A673 (cell line): ENCODE results near the gene PNLIP. TPM values are rescaled to one million over a fixed set of nuclear protein-coding genes. Genes with fewer than 3 reads are reported as not detected.

Experiments used
- BruUV-seq: library from RNA; stranded (reverse); fragments of 400-500 nt; replicated peaks from 2 replicates; lab custom pipeline; 2021; lab: Mats Ljungman, UMichigan
- CTCF ChIA-PET: fragments of 300-600 bp; sonication (Branson Sonifier 250); formaldehyde crosslinking; loops from one replicate; lab custom pipeline; 2022; ENCODE audit warnings: antibody characterized with exemption; lab: Charles Lee
- POLR2A ChIA-PET: fragments of 300-600 bp; sonication (Branson Sonifier 250); formaldehyde crosslinking; loops from one replicate; lab custom pipeline; 2022; ENCODE audit warnings: antibody characterized with exemption; ENCODE audit not compliant: low non-redundant PET; lab: Charles Lee
- DNase-seq: peaks from one replicate; pipeline ENCODE4 v3.0.0-alpha.2; 2015; ENCODE audit warnings: low spot score
- H3K27ac ChIP-seq: fragments of 200-600 bp; sonication (generic); 2 replicates; pipeline ENCODE4 v1.5.1; 2016; ENCODE audit warnings: mixed run types, low read depth, mild to moderate bottlenecking, mixed read lengths, antibody characterized with exemption, low read length; ENCODE audit not compliant: poor library complexity, severe bottlenecking
- H3K27me3 ChIP-seq: fragments of 200-600 bp; sonication (generic); replicated peaks from 2 replicates; pipeline ENCODE4 v1.6.1; 2017; ENCODE audit warnings: mixed run types, low read depth, mild to moderate bottlenecking, mixed read lengths, antibody characterized with exemption, low read length; ENCODE audit not compliant: insufficient read depth, poor library complexity
- H3K36me3 ChIP-seq: fragments of 200-600 bp; sonication (generic); 2 replicates; pipeline ENCODE4 v1.6.1; 2016; ENCODE audit warnings: mixed run types, mild to moderate bottlenecking, mixed read lengths, antibody characterized with exemption, low read length; ENCODE audit not compliant: insufficient read depth, poor library complexity, severe bottlenecking
- H3K4me1 ChIP-seq: fragments of 200-600 bp; sonication (generic); 2 replicates; pipeline ENCODE4 v1.6.1; 2017; ENCODE audit warnings: mixed run types, mild to moderate bottlenecking, mixed read lengths, antibody characterized with exemption, low read length; ENCODE audit not compliant: insufficient read depth, poor library complexity, severe bottlenecking
- H3K4me3 ChIP-seq: fragments of 200-600 bp; sonication (generic); 2 replicates; pipeline ENCODE4 v1.5.1; 2016; ENCODE audit warnings: low read depth, mixed run types, mild to moderate bottlenecking, mixed read lengths, low read length; ENCODE audit not compliant: poor library complexity, severe bottlenecking
- H3K9me3 ChIP-seq: fragments of 200-600 bp; sonication (generic); 2 replicates; pipeline ENCODE4 v1.6.1; 2016; ENCODE audit warnings: mixed run types, low read depth, mild to moderate bottlenecking, mixed read lengths, antibody characterized with exemption, low read length; ENCODE audit not compliant: poor library complexity, severe bottlenecking
- CTCF ChIP-seq: fragments of 300-800, 200-600 bp; sonication (generic); conservative IDR thresholded peaks from 2 replicates; pipeline ENCODE4 v1.5.1; 2017; ENCODE audit warnings: low read depth, mild to moderate bottlenecking, antibody characterized with exemption, low read length, moderate library complexity, mixed read lengths
- EZH2 ChIP-seq: fragments of 200-600 bp; sonication (generic); IDR thresholded peaks from 2 replicates; pipeline ENCODE4 v1.6.1; 2017; ENCODE audit warnings: borderline replicate concordance, low read depth, mild to moderate bottlenecking, mixed read lengths, antibody characterized with exemption, low read length; ENCODE audit not compliant: poor library complexity, severe bottlenecking
- intact Hi-C: fragments of 100-400 bp; cut with micrococcal nuclease; formaldehyde crosslinking; loops from one replicate; pipeline ENCODE4 v1.10.0; 2022; ENCODE audit not compliant: unreplicated experiment
- total RNA-seq: library from RNA; stranded (reverse); gene quantifications from 2 replicates; pipeline ENCODE4 v1.2.3, GENCODE V29; 2021

PNLIP gene
- total RNA-seq, 1 experiment from 2014 or later, result not detected

- no peak for DNase-seq
- Histone ChIP-seq H3K9me3 (no peaks in the 10 kb centered on the region), H3K4me1 (no peaks in the 10 kb centered on the region), H3K36me3 (no peaks in the 10 kb centered on the region), H3K27me3 (no peaks in the 10 kb centered on the region), H3K4me3 (no peak overlapping the region), H3K27ac (no peak overlapping the region)
- TF ChIP-seq EZH2 (no peak), CTCF (no peak)
- CTCF ChIA-PET, result no interaction called here
- BruUV-seq, result no TSS peak
- intact Hi-C loops, result no loop called here
- POLR2A ChIA-PET, result no interaction called here
Observed at GRCh38 chr10:116602648-116603400, 57.1 kb downstream of the PNLIP start.

- no TSS peak for BruUV-seq
- Histone ChIP-seq H3K4me1 (no peaks in the 10 kb centered on the region), H3K4me3 (no peak overlapping the region), H3K27me3 (no peaks in the 10 kb centered on the region), H3K27ac (no peak overlapping the region), H3K36me3 (no peaks in the 10 kb centered on the region), H3K9me3 (no peaks in the 10 kb centered on the region)
- POLR2A ChIA-PET, result no interaction called here
- CTCF ChIA-PET, result no interaction called here
- TF ChIP-seq EZH2, result no peak
- TF ChIP-seq CTCF, result no peak
- DNase-seq, result no peak
- intact Hi-C loops, result no loop called here
Observed at GRCh38 chr10:116606061-116606483, 60.3 kb downstream of the PNLIP start.

GRCh38 chr10:116607336-116607735, 61.6 kb downstream of the PNLIP start:
- Histone ChIP-seq H3K27ac (no peak overlapping the region), H3K4me3 (no peak overlapping the region), H3K4me1 (no peaks in the 10 kb centered on the region), H3K9me3 (no peaks in the 10 kb centered on the region), H3K36me3 (no peaks in the 10 kb centered on the region), H3K27me3 (no peaks in the 10 kb centered on the region)
- intact Hi-C loops, result no loop called here
- no peak for DNase-seq
- ChIA-PET POLR2A (no interaction called here), CTCF (no interaction called here)
- no peak for TF ChIP-seq EZH2
- TF ChIP-seq CTCF, result no peak
- no TSS peak for BruUV-seq
